Spleen (tissue), 7 donors: ENCODE measurements around the gene GPRIN3.

Experiments
- POLR2A ChIP-seq, 3 donors: fragments of 450-650 bp; IDR thresholded peaks; one replicate each; pipeline ENCODE4 v1.5.1; 2017; ENCODE audit warnings: antibody characterized with exemption in 3 of 3, mild to moderate bottlenecking in 1 of 3
- POLR2AphosphoS5 ChIP-seq, 3 donors: sonication (generic); formaldehyde crosslinking; IDR thresholded peaks; one replicate each; pipeline ENCODE4 v1.5.1; 2017; ENCODE audit warnings: antibody characterized with exemption in 3 of 3
- TF ChIP-seq, protein P1 (sequence below), 11 experiments: fragments of 200-600 bp in 7 of 11; fragments of 450-650 bp in 4 of 11; sonication (generic) in 4 of 11; IDR thresholded peaks in 8 of 11; conservative IDR thresholded peaks in 3 of 11; 1 replicate in 7 of 11; 2 replicates in 4 of 11; pipeline versions ENCODE4 v1.4.0 to v1.8.0; 2016 to 2021; ENCODE audit warnings: antibody characterized with exemption in 11 of 11, inconsistent platforms in 4 of 11, mild to moderate bottlenecking in 1 of 11
- donor health status: DM: no; HTN: no; CAD: no; lungs with moderate emphysema.
- donor health status: DM: no; HTN: no; CAD: no.
- donor health status: DM: no; HTN: no; CAD: no.

GRCh38 chr4:89283226-89284009, 24.2 kb downstream of the GPRIN3 start:
- TF ChIP-seq, protein P1, sequence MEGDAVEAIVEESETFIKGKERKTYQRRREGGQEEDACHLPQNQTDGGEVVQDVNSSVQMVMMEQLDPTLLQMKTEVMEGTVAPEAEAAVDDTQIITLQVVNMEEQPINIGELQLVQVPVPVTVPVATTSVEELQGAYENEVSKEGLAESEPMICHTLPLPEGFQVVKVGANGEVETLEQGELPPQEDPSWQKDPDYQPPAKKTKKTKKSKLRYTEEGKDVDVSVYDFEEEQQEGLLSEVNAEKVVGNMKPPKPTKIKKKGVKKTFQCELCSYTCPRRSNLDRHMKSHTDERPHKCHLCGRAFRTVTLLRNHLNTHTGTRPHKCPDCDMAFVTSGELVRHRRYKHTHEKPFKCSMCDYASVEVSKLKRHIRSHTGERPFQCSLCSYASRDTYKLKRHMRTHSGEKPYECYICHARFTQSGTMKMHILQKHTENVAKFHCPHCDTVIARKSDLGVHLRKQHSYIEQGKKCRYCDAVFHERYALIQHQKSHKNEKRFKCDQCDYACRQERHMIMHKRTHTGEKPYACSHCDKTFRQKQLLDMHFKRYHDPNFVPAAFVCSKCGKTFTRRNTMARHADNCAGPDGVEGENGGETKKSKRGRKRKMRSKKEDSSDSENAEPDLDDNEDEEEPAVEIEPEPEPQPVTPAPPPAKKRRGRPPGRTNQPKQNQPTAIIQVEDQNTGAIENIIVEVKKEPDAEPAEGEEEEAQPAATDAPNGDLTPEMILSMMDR (IDR thresholded peaks at IDR 0.05 in 8 of 11, conservative IDR thresholded peaks at IDR 0.05 in 3 of 11), result no peak
- TF ChIP-seq POLR2AphosphoS5 (IDR thresholded peaks at IDR 0.05) (no peak), POLR2A (IDR thresholded peaks at IDR 0.05) (no peak)
